Epithelial cell of esophagus (primary cell): ENCODE measurements around the gene ZC3H7B.

Experiments
- DNase-seq: peaks from one replicate; pipeline ENCODE4 v3.0.0; 2010; ENCODE audit warnings: low read depth
- H3K4me3 ChIP-seq: 2 replicates; pipeline ENCODE4 v1.5.1; 2011; ENCODE audit warnings: mild to moderate bottlenecking, low read length, control low read depth
- CTCF ChIP-seq: IDR thresholded peaks from 2 replicates; pipeline ENCODE4 v1.5.1; 2011; ENCODE audit warnings: low read depth, mild to moderate bottlenecking, low read length, control low read depth, inconsistent platforms; ENCODE audit not compliant: insufficient read depth; ENCODE audit errors: missing control alignments

The ZC3H7B gene

GRCh38 chr22:41327124-41327523 is 25.8 kb downstream of the ZC3H7B start:
- no peak overlapping the region for H3K4me3 ChIP-seq
- TF ChIP-seq CTCF, result no peak
- DNase-seq, result no peak

- no peak for DNase-seq
- TF ChIP-seq CTCF, result no peak
- no peak overlapping the region for H3K4me3 ChIP-seq
Measured at GRCh38 chr22:41330169-41330568, 28.8 kb downstream of the ZC3H7B start.

GRCh38 chr22:41332217-41332939 is 31.1 kb downstream of the ZC3H7B start:
- no peak overlapping the region for H3K4me3 ChIP-seq
- no peak for TF ChIP-seq CTCF
- DNase-seq, result no peak

GRCh38 chr22:41333806-41334205 is 32.5 kb downstream of the ZC3H7B start:
- no peak overlapping the region for H3K4me3 ChIP-seq
- DNase-seq, result no peak
- TF ChIP-seq CTCF, result no peak

GRCh38 chr22:41334215-41334614 is 32.9 kb downstream of the ZC3H7B start:
- DNase-seq, result no peak
- no peak for TF ChIP-seq CTCF
- H3K4me3 ChIP-seq, result no peak overlapping the region

GRCh38 chr22:41334951-41335635 is 33.8 kb downstream of the ZC3H7B start:
- TF ChIP-seq CTCF, result no peak
- no peak overlapping the region for H3K4me3 ChIP-seq
- DNase-seq, result no peak
